Measurements from ENCODE around the gene FHL1. TPM values are rescaled to one million over a fixed set of nuclear protein-coding genes. Genes with fewer than 3 reads are reported as not detected.

FHL1 gene
- total and polyA plus RNA-seq, 2 of the 4 experiments (the other 2 are of a cell fraction), result 69.4 to 72.9 TPM

DNA sequence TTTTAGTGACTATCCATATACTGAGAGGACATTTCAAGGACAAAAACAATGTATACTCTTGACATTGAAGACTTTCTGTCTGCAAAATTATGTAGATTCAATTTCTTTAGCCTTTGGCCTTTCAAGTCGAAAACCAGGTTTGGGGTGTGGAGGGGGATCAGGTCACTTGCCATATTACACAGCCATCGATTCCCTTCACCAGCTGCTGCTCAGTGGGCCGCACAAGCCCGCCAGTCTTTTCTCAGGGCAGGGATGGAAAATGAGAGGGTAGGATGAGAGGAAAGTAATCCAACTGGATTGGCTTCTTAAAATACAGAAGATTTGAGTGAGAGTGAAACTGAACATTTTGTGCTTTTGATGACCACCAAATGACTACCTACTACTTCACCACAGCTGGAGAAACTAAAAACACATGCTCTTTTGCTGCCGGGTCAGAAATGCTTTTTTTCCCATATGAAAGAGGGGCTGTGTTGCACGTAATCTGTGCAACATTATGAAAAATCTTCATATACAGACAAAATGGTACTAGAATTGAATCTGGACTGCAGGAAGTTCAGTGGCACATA lies 51.4 kb downstream of the FHL1 start:
- H2AFZ ChIP-seq (replicated peaks; ENCODE audit: low read length, poor library complexity), result no peak overlapping the region
- TF ChIP-seq, protein P1, sequence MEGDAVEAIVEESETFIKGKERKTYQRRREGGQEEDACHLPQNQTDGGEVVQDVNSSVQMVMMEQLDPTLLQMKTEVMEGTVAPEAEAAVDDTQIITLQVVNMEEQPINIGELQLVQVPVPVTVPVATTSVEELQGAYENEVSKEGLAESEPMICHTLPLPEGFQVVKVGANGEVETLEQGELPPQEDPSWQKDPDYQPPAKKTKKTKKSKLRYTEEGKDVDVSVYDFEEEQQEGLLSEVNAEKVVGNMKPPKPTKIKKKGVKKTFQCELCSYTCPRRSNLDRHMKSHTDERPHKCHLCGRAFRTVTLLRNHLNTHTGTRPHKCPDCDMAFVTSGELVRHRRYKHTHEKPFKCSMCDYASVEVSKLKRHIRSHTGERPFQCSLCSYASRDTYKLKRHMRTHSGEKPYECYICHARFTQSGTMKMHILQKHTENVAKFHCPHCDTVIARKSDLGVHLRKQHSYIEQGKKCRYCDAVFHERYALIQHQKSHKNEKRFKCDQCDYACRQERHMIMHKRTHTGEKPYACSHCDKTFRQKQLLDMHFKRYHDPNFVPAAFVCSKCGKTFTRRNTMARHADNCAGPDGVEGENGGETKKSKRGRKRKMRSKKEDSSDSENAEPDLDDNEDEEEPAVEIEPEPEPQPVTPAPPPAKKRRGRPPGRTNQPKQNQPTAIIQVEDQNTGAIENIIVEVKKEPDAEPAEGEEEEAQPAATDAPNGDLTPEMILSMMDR (conservative IDR thresholded peaks at IDR 0.05; ENCODE audit: low read depth, low read length), result no peak
- no peak for TF ChIP-seq POLR2A (IDR thresholded peaks at IDR 0.05; ENCODE audit: low read depth, low read length)
- TF ChIP-seq RAD21 (IDR thresholded peaks at IDR 0.05; ENCODE audit: low read length), result no peak
- no peak for TF ChIP-seq RCOR1 (IDR thresholded peaks at IDR 0.05; ENCODE audit: insufficient replicate concordance, low read length)
- no peak for TF ChIP-seq FOS (IDR thresholded peaks at IDR 0.05; ENCODE audit: low read depth, low read length)
- no peak for TF ChIP-seq RFX5 (IDR thresholded peaks at IDR 0.05; ENCODE audit: low read depth, low read length)
- no peak for TF ChIP-seq MAFK (IDR thresholded peaks at IDR 0.05; ENCODE audit: low read depth, low read length)
- TF ChIP-seq MAZ (IDR thresholded peaks at IDR 0.05; ENCODE audit: borderline replicate concordance, low read depth, low read length), result no peak
- TF ChIP-seq SMC3 (IDR thresholded peaks at IDR 0.05; ENCODE audit: low read depth, low read length), result no peak

More for the DNA sequence above, 51.4 kb downstream of the FHL1 start:
- Histone ChIP-seq H2BK120ac (ENCODE audit: low read depth, low read length) (no peak overlapping the region), H3K36me3 (ENCODE audit: control insufficient read depth, insufficient read depth, low read length) (no peaks in the 10 kb centered on the region), H2BK20ac (ENCODE audit: low read depth, low read length) (no peak overlapping the region), H3K79me1 (ENCODE audit: low read depth in 1 of 2, low read length in 2 of 2) (peaks cover 4 to 10% of the 10 kb centered on the region in 2 experiments; a peak in 3 of 4 replicates), H4K20me1 (ENCODE audit: insufficient read depth, low read length) (no peaks in the 10 kb centered on the region), H4K8ac (ENCODE audit: low read depth in 2 of 2, low read length in 2 of 2) (no peak overlapping the region), H3K27ac (ENCODE audit: insufficient read depth, low read length) (no peak overlapping the region; the same call in 1 of the 2 replicates), H2AK9ac (replicated peaks; ENCODE audit: low read depth, low read length, poor library complexity) (no peak overlapping the region), H3K27me3 (ENCODE audit: control insufficient read depth, insufficient read depth, low read length) (peaks cover 3% of the 10 kb centered on the region), H3K4me3 (ENCODE audit: insufficient read depth, low read depth, low read length) (no peak overlapping the region), H3K18ac (ENCODE audit: low read depth, low read length) (no peak overlapping the region), H3K9me1 (ENCODE audit: insufficient read depth, low read length) (peaks cover 2% of the 10 kb centered on the region; the same call in 1 of the 2 replicates), H2BK15ac (ENCODE audit: low read depth, low read length) (no peak overlapping the region), H4K5ac (ENCODE audit: low read depth, low read length) (no peak overlapping the region; the same call in 1 of the 2 replicates), H3K56ac (ENCODE audit: extremely low read depth, insufficient read depth, low read length) (no peak overlapping the region), H2AK5ac (ENCODE audit: low read depth, low read length) (no peak overlapping the region), H3K9ac (ENCODE audit: low read depth, low read length) (no peak overlapping the region), H3K4me2 (ENCODE audit: low read depth, low read length) (no peak overlapping the region), H2BK5ac (ENCODE audit: low read depth, low read length, poor library complexity, severe bottlenecking) (peak overlapping the region; percentile 48), H3K23ac (ENCODE audit: low read depth, low read length) (no peak overlapping the region), H3K4ac (ENCODE audit: low read depth, low read length) (no peak overlapping the region; the same call in 1 of the 2 replicates), H3K14ac (replicated peaks; ENCODE audit: low read depth, low read length) (no peak overlapping the region), H3K4me1 (ENCODE audit: control insufficient read depth, insufficient read depth, low read length) (peaks cover 7% of the 10 kb centered on the region), H4K91ac (ENCODE audit: insufficient read depth, low read depth, low read length) (no peak overlapping the region), H3K9me3 (ENCODE audit: control insufficient read depth, insufficient read depth, low read length) (no peaks in the 10 kb centered on the region)
- dilution Hi-C loops (cut with HindIII; ENCODE audit: low sequenced_read_pairs, unreplicated experiment) (no loop called here), intact Hi-C loops (cut with micrococcal nuclease) (no loop called here), in situ Hi-C loops (cut with MboI; ENCODE audit: low sequenced_read_pairs) (no loop called here)
- no peak for ATAC-seq (ENCODE audit: low read depth)
- DNase-seq, result no peak
- no CpG with 5 or more reads among the region's 6 CpGs for WGBS, 2 experiments (ENCODE audit: extremely low coverage in 2 of 2, insufficient read length in 1 of 2)
- BruUV-seq (replicated peaks), result no TSS peak
- CTCF ChIA-PET, result interaction anchor here (1.3 kb wide), 1 partner anchor 171 kb away, joined by 3 read pairs; no protein-coding TSS in a partner anchor
- POLR2A ChIA-PET (ENCODE audit: unreplicated experiment), result no interaction called here
